Adipose tissue (tissue), 3 donors: ENCODE measurements around the gene ARHGAP23. TPM values are rescaled to one million over a fixed set of nuclear protein-coding genes. Genes with fewer than 3 reads are reported as not detected.
"Not testable (repeated sequence)": the region's sequence is repeated elsewhere in the genome, so short reads cannot be mapped to it uniquely, and the experiment has no call there.

Experiments used
- H3K27ac ChIP-seq: one replicate; pipeline ENCODE4 v1.5.1; 2013; ENCODE audit warnings: low read depth, low read length
- WGBS, 3 donors: extraction: QIAGEN DNeasy Blood & Tissue Kit; methylation state at CpG; one replicate each; pipeline ENCODE4 v1.1.7; 2013; 5-methylcytosine and 5-hydroxymethylcytosine counted together
- polyA plus RNA-seq, 3 donors: library from polyadenylated mRNA; stranded (reverse); fragments of 200-250 nt; gene quantifications; one replicate each; pipeline ENCODE4 v1.2.3, GENCODE V29; 2013
- donor health status: healthy with polysubstance abuse.
- donor health status: Bipolar disorder and iron deficiency.
- donor health status: healthy.

ARHGAP23 gene
- polyA plus RNA-seq, 3 donors, result 1.2 to 31.1 (median 18.6) TPM

- not testable (repeated sequence) for H3K27ac ChIP-seq
- WGBS, 3 donors, result 81 to 88% (median 85%) methylated on average over 8 to 10 of the region's 10 CpGs
These were observed 71.0 kb downstream of the ARHGAP23 start for GRCh38 chr17:38499230-38499629.

DNA sequence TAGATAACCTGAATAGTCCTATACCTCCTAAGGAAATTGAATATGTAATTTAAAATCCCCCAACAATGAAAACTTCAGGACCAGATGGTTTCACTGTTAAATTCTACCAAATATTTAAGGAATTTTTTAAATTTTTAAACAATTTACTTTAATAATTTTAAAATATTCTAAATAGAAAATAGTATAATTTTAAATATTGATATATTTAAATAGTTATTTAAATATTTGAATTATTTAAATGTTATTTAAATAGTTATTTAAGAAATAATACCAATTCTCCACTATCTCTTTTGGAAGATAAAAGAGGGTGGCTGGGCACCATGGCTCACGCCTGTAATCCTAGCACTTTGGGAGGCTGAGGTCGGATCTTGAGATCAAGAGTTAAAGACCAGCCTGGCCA is 73.5 kb downstream of the ARHGAP23 start:
- WGBS, 3 donors, result 92 to 96% (median 92%) methylated on average over 2 of the region's 2 CpGs
- not testable (repeated sequence) for H3K27ac ChIP-seq

DNA sequence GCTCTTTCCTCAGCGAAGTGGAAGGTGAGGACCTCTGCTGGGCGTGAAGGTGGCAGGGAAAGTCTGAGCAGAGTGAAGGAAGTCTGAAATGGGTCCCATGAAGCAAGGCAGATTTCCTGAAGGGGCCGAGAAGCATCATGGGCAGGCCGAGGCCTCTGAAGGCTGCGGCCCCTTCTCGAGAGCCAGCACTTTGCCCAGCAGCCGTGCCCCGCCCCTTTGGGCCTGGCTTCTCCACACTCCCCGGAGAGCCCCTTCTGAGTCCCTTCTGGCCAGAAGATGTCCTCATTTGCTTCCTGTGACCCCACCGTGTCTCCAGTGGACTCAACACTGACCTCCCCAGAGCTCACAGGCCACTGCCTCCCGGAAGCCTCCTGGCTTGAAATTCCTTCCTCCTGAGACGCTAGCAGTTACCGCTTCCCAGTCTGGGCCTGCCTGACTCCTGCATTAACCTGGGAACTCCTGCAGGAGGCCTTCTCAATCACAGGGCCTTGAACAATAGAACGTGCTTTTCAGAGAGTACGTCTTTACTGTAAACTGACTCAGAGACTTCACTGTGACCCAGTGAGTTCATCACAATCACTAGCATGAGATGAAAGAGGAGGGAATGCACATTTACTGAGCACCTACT is 75.1 kb downstream of the ARHGAP23 start:
- not testable (repeated sequence) for H3K27ac ChIP-seq
- WGBS, 3 donors, result 87 to 90% (median 90%) methylated on average over 13 to 15 of the region's 15 CpGs

DNA sequence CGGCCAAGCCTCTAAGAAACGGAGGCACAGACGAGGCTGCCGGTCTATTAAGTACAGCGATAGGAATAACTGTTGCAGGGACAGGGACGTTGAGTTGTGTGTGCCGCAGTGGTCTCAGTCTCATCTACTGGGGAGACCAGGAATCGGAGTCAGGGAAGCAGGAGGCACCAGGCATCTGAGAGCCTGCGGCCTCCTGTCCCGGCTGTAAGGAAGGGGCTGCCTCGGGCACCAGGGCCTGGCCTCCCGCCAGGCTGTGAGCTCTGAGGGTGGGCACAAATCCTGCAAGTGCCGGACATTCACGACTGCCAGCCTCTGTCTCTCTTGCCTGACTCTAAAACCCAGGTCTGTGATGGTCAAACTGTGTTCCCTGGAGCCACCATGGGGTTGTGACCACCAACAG is 76.0 kb downstream of the ARHGAP23 start:
- 90 to 95% (median 92%) methylated on average over 14 of the region's 14 CpGs for WGBS, 3 donors
- no peak overlapping the region for H3K27ac ChIP-seq

DNA sequence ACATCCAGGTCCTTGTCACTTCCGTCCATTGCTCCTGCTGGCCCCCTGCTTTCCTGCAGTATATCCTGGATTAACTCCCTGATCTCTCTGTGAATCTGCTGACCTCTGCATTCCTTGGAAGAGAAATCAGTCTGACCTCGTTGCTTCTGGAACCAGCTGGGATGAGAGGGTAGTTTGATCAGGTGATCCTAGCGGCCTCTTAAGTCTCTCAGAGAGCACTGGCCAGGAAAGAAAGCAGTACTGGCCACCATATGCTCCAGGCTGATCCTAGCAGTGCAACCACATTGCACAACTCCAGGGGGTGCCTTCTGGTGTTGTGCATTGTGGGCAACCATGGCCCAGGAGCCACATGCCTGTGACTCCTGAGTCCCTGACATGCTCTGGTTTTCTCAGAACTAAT is 79.2 kb downstream of the ARHGAP23 start:
- WGBS, 3 donors, result 74 to 79% (median 79%) methylated on average over 3 of the region's 3 CpGs
- no peak overlapping the region for H3K27ac ChIP-seq

- WGBS, 3 donors, result 72 to 86% (median 84%) methylated on average over 3 of the region's 3 CpGs
- no peak overlapping the region for H3K27ac ChIP-seq
These were observed 79.8 kb downstream of the ARHGAP23 start for GRCh38 chr17:38507921-38508569.

DNA sequence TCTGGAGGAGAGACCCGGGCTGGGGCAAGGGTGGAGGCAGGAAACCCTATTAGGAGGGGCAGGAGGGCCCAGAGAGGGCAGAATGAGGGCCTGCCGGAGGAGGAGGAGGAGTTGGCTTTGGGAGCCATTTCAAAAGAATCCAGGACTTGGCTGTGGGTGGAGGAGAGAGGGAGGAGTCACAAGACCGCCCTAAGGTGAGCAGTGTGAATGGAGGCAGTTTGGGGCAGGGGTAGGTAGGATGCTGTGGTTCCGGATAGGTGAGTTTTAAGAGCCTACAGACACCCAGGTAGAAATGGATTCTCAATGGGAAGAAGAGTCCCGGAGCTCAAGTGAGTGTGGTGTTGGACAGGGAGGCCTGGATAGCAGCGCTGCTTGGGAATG is 80.3 kb downstream of the ARHGAP23 start:
- no peak overlapping the region for H3K27ac ChIP-seq
- 78 to 89% (median 89%) methylated on average over 6 of the region's 6 CpGs for WGBS, 3 donors

- WGBS, 3 donors, result 45 to 65% (median 60%) methylated on average over 27 of the region's 27 CpGs
- no peak overlapping the region for H3K27ac ChIP-seq
These were observed 80.9 kb downstream of the ARHGAP23 start for GRCh38 chr17:38508954-38509771.

DNA sequence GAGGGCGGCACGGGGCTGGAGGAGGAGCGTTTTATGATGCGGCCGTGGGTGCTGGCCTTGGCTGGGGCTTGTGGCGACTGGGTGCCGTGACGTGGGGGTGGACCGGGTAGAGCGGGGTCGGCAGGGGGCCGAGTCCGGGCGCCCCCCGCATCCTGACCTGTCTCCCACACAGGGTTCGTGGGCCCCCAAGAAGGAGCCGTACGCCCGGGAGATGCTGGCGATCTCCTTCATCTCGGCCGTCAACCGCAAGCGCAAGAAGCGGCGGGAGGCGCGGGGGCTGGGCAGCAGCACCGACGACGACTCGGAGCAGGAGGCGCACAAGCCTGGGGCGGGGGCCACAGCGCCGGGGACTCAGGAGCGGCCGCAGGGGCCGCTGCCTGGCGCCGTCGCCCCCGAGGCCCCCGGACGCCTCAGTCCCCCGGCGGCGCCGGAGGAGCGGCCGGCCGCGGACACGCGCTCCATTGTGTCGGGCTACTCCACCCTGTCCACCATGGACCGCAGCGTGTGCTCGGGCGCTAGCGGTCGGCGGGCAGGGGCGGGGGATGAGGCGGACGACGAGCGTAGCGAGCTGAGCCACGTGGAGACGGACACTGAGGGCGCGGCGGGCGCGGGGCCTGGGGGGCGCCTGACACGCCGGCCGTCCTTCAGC is 81.6 kb downstream of the ARHGAP23 start:
- WGBS, 3 donors, result 9 to 41% (median 29%) methylated on average over 65 to 80 of the region's 80 CpGs
- no peak overlapping the region for H3K27ac ChIP-seq

- H3K27ac ChIP-seq, result no peak overlapping the region
- 11 to 50% (median 45%) methylated on average over 55 to 86 of the region's 86 CpGs for WGBS, 3 donors
These were observed 82.3 kb downstream of the ARHGAP23 start for GRCh38 chr17:38510421-38511149.

DNA sequence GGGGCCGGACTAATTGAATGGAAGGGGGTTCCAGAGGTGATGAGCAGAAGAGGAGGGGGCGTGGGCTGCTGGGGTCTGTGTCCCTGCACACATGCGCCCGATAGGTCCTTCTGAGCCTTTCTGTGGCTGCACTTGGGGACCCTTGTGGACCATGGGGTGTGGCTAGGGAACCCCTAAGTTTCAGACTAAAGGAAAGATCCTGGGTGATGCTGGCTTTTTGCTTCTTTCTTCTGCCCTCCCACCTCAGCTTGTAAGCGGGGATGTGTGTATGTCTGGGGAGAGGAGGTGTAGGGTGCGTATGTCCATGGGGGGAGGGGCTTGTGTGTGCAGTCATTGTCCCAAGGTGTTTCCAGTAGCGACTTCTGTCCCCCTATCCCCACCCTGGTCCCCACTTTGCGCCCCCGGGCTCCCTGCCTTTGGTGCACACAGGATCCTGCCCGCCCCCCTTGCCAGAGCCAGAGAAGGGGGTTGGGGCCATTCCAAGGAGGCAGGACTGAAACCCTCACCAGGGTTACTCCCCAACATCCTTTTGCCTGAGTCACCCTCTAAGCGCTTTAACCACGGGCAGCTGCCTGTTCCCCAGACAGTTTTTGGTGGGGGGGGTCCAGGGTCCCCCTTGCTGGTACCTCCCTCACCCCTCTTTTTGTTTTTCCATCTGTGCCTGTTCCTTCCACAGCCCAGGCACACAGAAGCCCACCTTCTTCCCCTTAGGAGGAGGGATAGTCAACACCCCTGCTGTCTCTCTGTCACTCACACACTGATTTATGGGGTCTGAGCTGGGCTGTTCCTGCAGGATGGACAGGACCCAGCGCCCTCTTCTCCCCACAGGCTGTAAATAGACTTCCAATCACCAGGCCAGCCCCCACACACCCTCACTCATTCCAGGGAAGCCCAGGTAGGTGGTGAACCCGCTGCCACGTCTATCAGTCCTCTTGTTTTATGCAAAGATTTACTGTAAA is 83.2 kb downstream of the ARHGAP23 start:
- 53 to 76% (median 74%) methylated on average over 13 to 15 of the region's 15 CpGs for WGBS, 3 donors
- H3K27ac ChIP-seq, result no peak overlapping the region

DNA sequence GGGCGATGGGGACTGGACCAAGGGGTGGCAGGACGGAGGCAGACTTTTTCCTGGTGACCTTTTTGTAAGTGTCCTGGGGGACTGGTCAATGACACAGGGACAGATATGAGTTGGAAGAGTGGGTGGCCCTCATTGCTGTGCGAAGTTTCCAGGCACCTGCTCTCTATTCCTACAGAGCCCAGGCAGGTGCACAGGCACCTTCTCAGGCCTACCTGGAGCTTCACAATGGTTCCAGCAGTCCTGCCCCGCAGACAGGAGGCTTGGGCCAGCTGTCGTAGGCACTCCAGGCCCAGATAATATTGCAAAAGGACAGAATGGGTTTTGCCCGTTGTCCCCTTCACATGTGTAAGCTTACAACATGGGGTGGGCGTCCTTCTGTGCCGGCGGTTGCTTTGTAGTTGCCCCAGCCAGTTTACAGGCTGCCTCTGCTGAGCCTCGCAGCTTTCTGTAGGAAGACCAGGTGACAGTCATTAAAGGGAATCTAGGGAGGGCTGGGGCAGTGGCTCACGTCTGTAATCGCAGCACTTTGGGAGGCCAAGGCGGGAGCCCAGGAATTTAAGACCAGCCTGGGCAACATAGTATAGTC is 84.3 kb downstream of the ARHGAP23 start:
- no peak overlapping the region for H3K27ac ChIP-seq
- WGBS, 3 donors, result 75 to 90% (median 87%) methylated on average over 13 of the region's 13 CpGs

DNA sequence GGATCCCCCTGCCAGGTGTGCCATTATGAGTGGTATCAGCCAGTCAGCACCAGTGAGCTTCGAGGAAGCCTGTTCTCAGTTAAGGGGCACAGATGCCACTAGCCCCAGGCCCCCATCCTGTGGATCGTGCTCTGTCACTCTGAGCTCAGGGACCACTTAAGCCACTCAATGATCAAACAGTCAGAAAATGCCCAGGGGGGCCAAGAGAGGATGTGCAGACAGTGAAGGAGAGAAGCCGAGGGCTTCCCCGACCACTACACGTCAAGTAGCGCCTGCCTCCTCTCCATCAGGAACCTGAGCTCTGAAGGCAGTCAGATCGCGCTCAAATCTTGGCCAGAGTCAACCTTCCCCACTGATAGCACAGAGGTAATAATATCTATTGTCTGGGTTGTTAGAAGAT is 98.3 kb downstream of the ARHGAP23 start:
- H3K27ac ChIP-seq, result not testable (repeated sequence)
- 51 to 73% (median 67%) methylated on average over 7 to 8 of the region's 8 CpGs for WGBS, 3 donors

DNA sequence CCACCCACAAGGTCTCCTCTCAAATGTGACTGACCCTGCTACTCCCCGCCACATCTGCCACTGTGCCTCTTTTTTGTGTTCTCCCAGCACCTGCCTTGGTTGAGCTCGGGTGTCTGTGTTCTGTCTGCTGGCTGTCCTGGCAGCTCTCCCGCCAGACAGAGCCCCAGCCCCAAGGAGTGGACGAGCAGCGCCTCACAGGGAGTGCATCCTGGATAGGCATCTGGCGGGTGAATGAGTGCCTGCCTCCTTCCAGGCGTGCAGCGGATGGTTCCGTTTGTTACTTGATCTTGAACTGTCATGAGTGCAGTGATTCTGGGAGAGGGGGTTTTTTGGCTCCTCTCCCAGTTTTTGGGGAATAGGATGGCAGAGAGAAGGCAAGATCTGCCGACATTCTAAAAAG is 99.9 kb downstream of the ARHGAP23 start:
- 27 to 37% (median 32%) methylated on average over 10 of the region's 10 CpGs for WGBS, 3 donors
- not testable (repeated sequence) for H3K27ac ChIP-seq

DNA sequence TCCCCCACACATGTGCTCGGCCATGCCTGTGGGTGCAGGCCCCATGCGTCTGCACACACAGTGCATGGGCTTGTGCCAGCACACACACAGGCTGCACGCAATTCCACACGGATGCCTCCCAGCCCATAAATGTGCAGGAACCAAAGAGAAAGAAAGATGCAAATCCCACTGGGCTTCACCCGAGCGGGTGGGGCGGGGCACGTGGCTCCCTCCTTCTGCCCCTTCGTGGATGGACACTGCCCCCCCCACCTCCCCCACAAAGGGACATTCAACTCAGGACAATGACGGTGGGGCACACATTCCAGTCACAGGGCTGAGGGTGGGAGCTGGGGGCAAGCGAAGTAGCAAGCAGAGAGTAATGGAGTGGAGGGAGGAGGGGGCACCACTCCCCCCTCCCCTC is 102.6 kb downstream of the ARHGAP23 start:
- H3K27ac ChIP-seq, result not testable (repeated sequence)
- 45 to 55% (median 47%) methylated on average over 9 to 11 of the region's 11 CpGs for WGBS, 3 donors

- 55 to 80% (median 76%) methylated on average over 5 to 11 of the region's 11 CpGs for WGBS, 3 donors
- H3K27ac ChIP-seq, result not testable (repeated sequence)
These were observed 103.5 kb downstream of the ARHGAP23 start for GRCh38 chr17:38531761-38532160.

GRCh38 chr17:38532451-38532850 is 104.2 kb downstream of the ARHGAP23 start:
- H3K27ac ChIP-seq, result no peak overlapping the region
- WGBS, 3 donors, result 62 to 83% (median 81%) methylated on average over 16 of the region's 16 CpGs
